Adrenal gland (tissue), 12 donors: ENCODE data around the gene DGKQ. TPM values are rescaled to one million over a fixed set of nuclear protein-coding genes. Genes with fewer than 3 reads are reported as not detected.

Source experiments
- DNase-seq, 7 donors: peaks; one replicate each; pipeline ENCODE4 v3.0.0-alpha.2; 2019 to 2020
- H3K27ac ChIP-seq, 5 donors: fragments of 200-600 bp; sonication (generic) in 4 of 5; 1 replicate in 3 of 5; 2 replicates in 2 of 5; pipeline versions ENCODE4 v1.5.1 to v1.8.0; 2016 to 2020; ENCODE audit warnings: mild to moderate bottlenecking in 1 of 5
- H3K27me3 ChIP-seq: fragments of 200-600 bp; 2 replicates; pipeline ENCODE4 v1.8.0; 2021
- H3K36me3 ChIP-seq, 2 donors: fragments of 200-600 bp; replicated peaks in 1 of 2; 1 replicate in 1 of 2; 2 replicates in 1 of 2; pipeline versions ENCODE4 v1.5.1 to v1.8.0; 2018 to 2022
- H3K4me1 ChIP-seq, 2 donors: fragments of 200-600 bp; replicated peaks in 1 of 2; 1 replicate in 1 of 2; 2 replicates in 1 of 2; pipeline versions ENCODE4 v1.5.1 to v1.8.0; 2018 to 2021
- H3K4me3 ChIP-seq, 4 donors: fragments of 200-600 bp; sonication (generic) in 3 of 4; one replicate each; pipeline ENCODE4 v1.5.1; 2016 to 2018
- H3K9me3 ChIP-seq, 3 donors: fragments of 200-600 bp; sonication (generic) in 1 of 3; replicated peaks in 1 of 3; 1 replicate in 2 of 3; 2 replicates in 1 of 3; pipeline versions ENCODE4 v1.5.1 to v1.8.0; 2016 to 2021
- CTCF ChIP-seq, 6 experiments: fragments of 450-650 bp in 4 of 6; fragments of 200-600 bp in 2 of 6; sonication (generic) in 1 of 6; IDR thresholded peaks; 1 replicate in 5 of 6; 2 replicates in 1 of 6; pipeline versions ENCODE4 v1.5.1 to v1.8.0; 2016 to 2021; ENCODE audit warnings: antibody characterized with exemption in 6 of 6, mild to moderate bottlenecking in 2 of 6, moderate library complexity in 1 of 6
- POLR2A ChIP-seq, 2 donors: fragments of 450-650 bp; IDR thresholded peaks; one replicate each; pipeline ENCODE4 v1.6.1; 2017; ENCODE audit warnings: antibody characterized with exemption in 2 of 2, mild to moderate bottlenecking in 2 of 2, moderate library complexity in 1 of 2
- WGBS, 4 donors: extraction: QIAGEN DNeasy Blood & Tissue Kit in 2 of 4; methylation state at CpG; one replicate each; pipeline versions ENCODE4 v1.1.5 to v1.1.7; 2013 to 2017; 5-methylcytosine and 5-hydroxymethylcytosine counted together
- intact Hi-C, 2 donors: fragments of 100-400 bp; cut with DNase I; formaldehyde crosslinking; loops; one replicate each; pipeline versions ENCODE4 v1.14.1 to v1.15.0; 2022 to 2023
- polyA plus RNA-seq, 3 donors: library from polyadenylated mRNA; stranded (reverse); fragments of 200-250 nt in 2 of 3; fragments of 350-450 nt in 1 of 3; fragmentation: Illumina TruSeq in 1 of 3; extraction: RNeasy Lipid Tissue Mini Kit (QIAGEN cat#74804) in 1 of 3; gene quantifications; one replicate each; pipeline ENCODE4 v1.2.3, GENCODE V29; 2013 to 2014
- total RNA-seq, 9 donors: library from RNA; depleted of rRNA in 4 of 9; stranded (reverse); fragments of >200 nt in 4 of 9; fragments of 120-200 nt in 1 of 9; fragmentation: NEBNext Ultra II Directional in 1 of 9; extraction: Animal tissue kit (Norgen Biotek cat#: 25700) in 1 of 9; gene quantifications; one replicate each; pipeline versions ENCODE4 v1.1.0 to v1.2.4, GENCODE V29; 2013 to 2023
- donor health status: healthy with polysubstance abuse.
- donor health status: Bipolar disorder and iron deficiency.
- donor health status: DM: yes; HTN: yes; CAD: no.
- donor health status: DM: no; HTN: no; CAD: no.
- donor health status: DM: no; HTN: no; CAD: no.
- donor health status: DM: yes; HTN: yes; CAD: no.

The DGKQ gene
- total and polyA plus RNA-seq, 12 donors, result 0.55 to 16.5 (median 12.5) TPM

- WGBS, 4 donors, result 64 to 79% (median 74%) methylated on average over 17 to 25 of the region's 25 CpGs
- Histone ChIP-seq H3K9me3 (no peaks in the 10 kb centered on the region), H3K4me1 (peaks cover 12 to 20% of the 10 kb centered on the region in 2 donors), H3K27ac (no peak overlapping the region), H3K36me3 (no peaks in the 10 kb centered on the region), H3K27me3 (peaks cover 42% of the 10 kb centered on the region), H3K4me3 (no peak overlapping the region)
- intact Hi-C loops, result no loop called here
- TF ChIP-seq POLR2A (IDR thresholded peaks at IDR 0.05), result no peak
- TF ChIP-seq CTCF (IDR thresholded peaks at IDR 0.05), result no peak
- no peak for DNase-seq
Observed at GRCh38 chr4:1004557-1005485, 31.5 kb upstream of the DGKQ start.

- no peaks in the 10 kb centered on the region for H3K9me3 ChIP-seq
- H3K4me1 ChIP-seq, result peaks cover 12 to 17% of the 10 kb centered on the region in 2 donors
- H3K27me3 ChIP-seq, result peaks cover 42% of the 10 kb centered on the region
- TF ChIP-seq POLR2A (IDR thresholded peaks at IDR 0.05), result no peak
- TF ChIP-seq CTCF (IDR thresholded peaks at IDR 0.05), result no peak
- H3K27ac ChIP-seq, result no peak overlapping the region
- 67 to 86% (median 85%) methylated on average over 1 to 13 of the region's 13 CpGs for WGBS, 4 donors
- intact Hi-C loops, result no loop called here
- no peak for DNase-seq
- no peaks in the 10 kb centered on the region for H3K36me3 ChIP-seq
- no peak overlapping the region for H3K4me3 ChIP-seq
Observed at GRCh38 chr4:1004071-1004418, 30.7 kb upstream of the DGKQ start.

GRCh38 chr4:1003271-1004070 is 30.1 kb upstream of the DGKQ start:
- Histone ChIP-seq H3K27ac (no peak overlapping the region), H3K27me3 (peaks cover 42% of the 10 kb centered on the region), H3K4me1 (peaks cover 12 to 13% of the 10 kb centered on the region in 2 donors), H3K9me3 (no peaks in the 10 kb centered on the region), H3K4me3 (peak overlapping the region in 1 of 4 donors; percentile 26), H3K36me3 (no peaks in the 10 kb centered on the region)
- intact Hi-C loops, result no loop called here
- DNase-seq, result no peak
- TF ChIP-seq CTCF (IDR thresholded peaks at IDR 0.05) (no peak), POLR2A (IDR thresholded peaks at IDR 0.05) (no peak)
- 25 to 32% (median 30%) methylated on average over 21 to 62 of the region's 63 CpGs for WGBS, 4 donors

GRCh38 chr4:1002631-1003251 is 29.4 kb upstream of the DGKQ start:
- intact Hi-C loops, result no loop called here
- Histone ChIP-seq H3K36me3 (no peaks in the 10 kb centered on the region), H3K4me3 (peak overlapping the region in 1 of 4 donors; percentile 26), H3K4me1 (peaks cover 14 to 15% of the 10 kb centered on the region in 2 donors), H3K27me3 (peaks cover 38% of the 10 kb centered on the region), H3K9me3 (no peaks in the 10 kb centered on the region), H3K27ac (no peak overlapping the region)
- 2 to 3% methylated on average over 71 to 75 of the region's 75 CpGs; no CpG with 5 or more reads in 2 of the 4 donors for WGBS, 4 donors
- TF ChIP-seq POLR2A (IDR thresholded peaks at IDR 0.05) (no peak), CTCF (IDR thresholded peaks at IDR 0.05) (no peak)
- no peak for DNase-seq
